Vagina (tissue), 2 donors: Measurements from ENCODE around the gene HSD3B2. TPM values are rescaled to one million over a fixed set of nuclear protein-coding genes. Genes with fewer than 3 reads are reported as not detected.

Experiments used
- DNase-seq, 2 donors: peaks; one replicate each; pipeline ENCODE4 v3.0.0-alpha.2; 2017; ENCODE audit errors: extremely low spot score in 2 of 2
- H3K27ac ChIP-seq: fragments of 200-600 bp; sonication (generic); one replicate; pipeline ENCODE4 v1.5.1; 2019
- H3K27me3 ChIP-seq: fragments of 200-600 bp; sonication (generic); one replicate; pipeline ENCODE4 v1.5.1; 2019
- H3K36me3 ChIP-seq, 2 donors: fragments of 200-600 bp; sonication (generic); one replicate each; pipeline ENCODE4 v1.5.1; 2017 to 2019
- H3K4me1 ChIP-seq: fragments of 200-600 bp; sonication (generic); one replicate; pipeline ENCODE4 v1.5.1; 2019
- H3K4me3 ChIP-seq, 2 donors: fragments of 200-600 bp; sonication (generic); 1 replicate in 1 of 2; 2 replicates in 1 of 2; pipeline ENCODE4 v1.5.1; 2016 to 2019
- H3K9me3 ChIP-seq: fragments of 200-600 bp; sonication (generic); one replicate; pipeline ENCODE4 v1.5.1; 2019
- POLR2A ChIP-seq, 2 donors: fragments of 450-650 bp; IDR thresholded peaks; one replicate each; pipeline ENCODE4 v1.6.1; 2017; ENCODE audit warnings: antibody characterized with exemption in 2 of 2, mild to moderate bottlenecking in 2 of 2, moderate library complexity in 2 of 2
- POLR2AphosphoS5 ChIP-seq, 2 donors: sonication (generic); formaldehyde crosslinking; IDR thresholded peaks; one replicate each; pipeline ENCODE4 v1.9.0; 2017; ENCODE audit warnings: antibody characterized with exemption in 2 of 2, mild to moderate bottlenecking in 2 of 2, low read depth in 1 of 2; ENCODE audit not compliant: insufficient read depth in 1 of 2
- intact Hi-C: fragments of 100-400 bp; cut with DNase I; formaldehyde crosslinking; loops from one replicate; pipeline ENCODE4 v1.15.1; 2023
- total RNA-seq: library from RNA; depleted of rRNA; stranded (reverse); fragments of >200 nt; gene quantifications from one replicate; pipeline ENCODE4 v1.2.3, GENCODE V29; 2016
- TF ChIP-seq, protein P1 (sequence below), 3 experiments: fragments of 450-650 bp in 2 of 3; fragments of 200-600 bp in 1 of 3; sonication (generic) in 1 of 3; IDR thresholded peaks; one replicate each; pipeline ENCODE4 v1.5.1; 2017 to 2019; ENCODE audit warnings: antibody characterized with exemption in 3 of 3, mild to moderate bottlenecking in 2 of 3, moderate library complexity in 2 of 3

The HSD3B2 gene
- total RNA-seq, 1 donor from 2014 or later: 10.1 TPM

DNA sequence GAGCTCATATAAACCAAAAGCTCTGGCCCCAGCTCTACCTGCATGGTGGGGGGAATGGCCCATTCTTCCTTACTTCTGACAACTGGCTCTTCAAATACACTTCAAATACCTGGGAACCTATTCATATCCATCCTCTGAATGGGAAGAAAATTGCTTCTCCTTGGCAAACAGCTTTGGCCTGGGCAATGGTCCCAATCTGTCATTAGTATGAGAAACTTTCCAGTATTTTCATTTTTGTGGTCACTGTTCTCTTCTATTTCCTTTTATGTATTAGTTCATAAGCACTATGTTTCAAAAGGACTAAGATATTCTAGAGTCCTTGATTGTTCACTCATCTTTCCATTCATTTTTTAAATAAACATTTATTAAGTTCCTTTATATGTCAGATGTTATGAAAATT is 5.2 kb upstream of the HSD3B2 start:
- TF ChIP-seq POLR2A (IDR thresholded peaks at IDR 0.05) (no peak), POLR2AphosphoS5 (IDR thresholded peaks at IDR 0.05; ENCODE audit: insufficient read depth in 1 of 2, low read depth in 1 of 2) (no peak)
- TF ChIP-seq, protein P1, sequence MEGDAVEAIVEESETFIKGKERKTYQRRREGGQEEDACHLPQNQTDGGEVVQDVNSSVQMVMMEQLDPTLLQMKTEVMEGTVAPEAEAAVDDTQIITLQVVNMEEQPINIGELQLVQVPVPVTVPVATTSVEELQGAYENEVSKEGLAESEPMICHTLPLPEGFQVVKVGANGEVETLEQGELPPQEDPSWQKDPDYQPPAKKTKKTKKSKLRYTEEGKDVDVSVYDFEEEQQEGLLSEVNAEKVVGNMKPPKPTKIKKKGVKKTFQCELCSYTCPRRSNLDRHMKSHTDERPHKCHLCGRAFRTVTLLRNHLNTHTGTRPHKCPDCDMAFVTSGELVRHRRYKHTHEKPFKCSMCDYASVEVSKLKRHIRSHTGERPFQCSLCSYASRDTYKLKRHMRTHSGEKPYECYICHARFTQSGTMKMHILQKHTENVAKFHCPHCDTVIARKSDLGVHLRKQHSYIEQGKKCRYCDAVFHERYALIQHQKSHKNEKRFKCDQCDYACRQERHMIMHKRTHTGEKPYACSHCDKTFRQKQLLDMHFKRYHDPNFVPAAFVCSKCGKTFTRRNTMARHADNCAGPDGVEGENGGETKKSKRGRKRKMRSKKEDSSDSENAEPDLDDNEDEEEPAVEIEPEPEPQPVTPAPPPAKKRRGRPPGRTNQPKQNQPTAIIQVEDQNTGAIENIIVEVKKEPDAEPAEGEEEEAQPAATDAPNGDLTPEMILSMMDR (IDR thresholded peaks at IDR 0.05): no peak
- Histone ChIP-seq H3K27me3 (no peaks in the 10 kb centered on the region), H3K4me3 (no peak overlapping the region), H3K4me1 (no peaks in the 10 kb centered on the region), H3K36me3 (no peaks in the 10 kb centered on the region), H3K9me3 (no peaks in the 10 kb centered on the region), H3K27ac (no peak overlapping the region)
- intact Hi-C loops: no loop called here
- no peak for DNase-seq

DNA sequence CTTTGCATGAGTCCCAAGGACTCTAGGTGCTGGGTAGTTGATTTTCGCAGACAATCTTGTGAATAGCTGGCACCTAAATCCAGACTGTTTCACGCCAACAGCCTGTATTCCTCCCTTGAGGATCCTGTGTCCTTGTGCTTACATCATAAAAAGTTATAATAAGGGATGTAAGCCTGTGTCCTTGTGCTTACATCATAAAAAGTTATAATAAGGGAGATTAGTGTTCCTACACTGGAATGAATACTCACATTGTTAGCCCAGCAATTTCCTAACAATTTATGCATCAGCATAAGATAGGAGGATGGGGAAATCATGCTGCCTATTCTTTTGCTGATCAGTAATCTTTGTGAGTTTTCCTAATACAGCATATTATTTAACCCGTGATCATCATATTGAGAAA is 4.0 kb upstream of the HSD3B2 start:
- no peaks in the 10 kb centered on the region for H3K27me3 ChIP-seq
- no peak for DNase-seq
- no peaks in the 10 kb centered on the region for H3K9me3 ChIP-seq
- no peak overlapping the region for H3K4me3 ChIP-seq
- H3K36me3 ChIP-seq: no peaks in the 10 kb centered on the region
- intact Hi-C loops: no loop called here
- no peaks in the 10 kb centered on the region for H3K4me1 ChIP-seq
- no peak for TF ChIP-seq POLR2A (IDR thresholded peaks at IDR 0.05)
- TF ChIP-seq, protein P1 (IDR thresholded peaks at IDR 0.05): no peak
- no peak for TF ChIP-seq POLR2AphosphoS5 (IDR thresholded peaks at IDR 0.05; ENCODE audit: insufficient read depth in 1 of 2, low read depth in 1 of 2)
- no peak overlapping the region for H3K27ac ChIP-seq

DNA sequence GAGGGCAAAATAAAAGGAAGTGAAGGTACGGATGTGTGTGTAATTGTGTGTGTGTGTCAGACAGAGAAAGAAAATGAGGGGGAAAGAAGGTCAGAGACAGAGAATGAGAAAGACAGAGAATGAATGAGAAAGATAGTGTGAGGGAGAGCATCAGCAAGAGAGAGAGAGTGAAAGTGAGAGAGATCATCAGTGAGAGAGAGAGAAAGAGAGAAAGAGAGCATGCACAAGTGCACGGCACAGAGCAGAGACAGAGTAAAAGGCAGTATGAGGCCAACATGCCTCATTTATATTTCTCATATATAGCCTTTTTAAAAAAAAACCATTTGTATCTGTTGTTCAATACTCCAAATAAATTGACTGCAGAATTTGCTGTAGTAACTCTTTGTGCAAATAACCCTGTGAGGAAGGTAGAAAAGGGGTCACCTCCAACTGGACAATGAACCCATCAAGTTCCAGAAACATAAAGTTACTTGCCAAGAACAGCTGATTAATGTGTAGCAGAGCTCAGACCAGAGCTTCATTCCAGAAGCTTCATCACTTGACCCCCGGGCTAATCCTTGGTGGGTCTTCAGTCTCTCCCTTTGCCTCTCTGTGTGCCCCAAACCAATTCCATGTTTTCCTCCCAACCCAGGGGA is 1.2 kb downstream of the HSD3B2 start:
- Histone ChIP-seq H3K27ac (no peak overlapping the region), H3K4me1 (no peaks in the 10 kb centered on the region), H3K4me3 (no peak overlapping the region), H3K9me3 (no peaks in the 10 kb centered on the region), H3K36me3 (no peaks in the 10 kb centered on the region), H3K27me3 (no peaks in the 10 kb centered on the region)
- no peak for TF ChIP-seq POLR2AphosphoS5 (IDR thresholded peaks at IDR 0.05; ENCODE audit: insufficient read depth in 1 of 2, low read depth in 1 of 2)
- TF ChIP-seq, protein P1 (IDR thresholded peaks at IDR 0.05): no peak
- TF ChIP-seq POLR2A (IDR thresholded peaks at IDR 0.05): no peak
- intact Hi-C loops: no loop called here
- no peak for DNase-seq

DNA sequence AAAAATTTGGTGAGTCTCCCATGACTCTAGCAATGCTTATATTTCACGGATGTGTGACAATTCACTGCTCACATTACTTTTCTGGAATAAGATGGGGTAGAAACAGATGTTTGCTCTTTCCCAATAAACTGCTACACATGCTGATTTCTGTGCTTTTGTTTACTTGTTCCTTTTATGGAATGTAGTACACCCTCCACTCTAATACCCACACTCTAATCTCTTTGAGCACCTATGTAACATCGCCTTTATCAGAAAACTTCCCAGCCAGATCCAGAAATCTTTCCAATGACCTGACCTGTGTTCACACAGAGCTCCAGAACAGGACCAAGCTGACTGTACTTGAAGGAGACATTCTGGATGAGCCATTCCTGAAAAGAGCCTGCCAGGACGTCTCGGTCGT is 4.2 kb downstream of the HSD3B2 start:
- H3K27ac ChIP-seq: no peak overlapping the region
- no peak overlapping the region for H3K4me3 ChIP-seq
- intact Hi-C loops: no loop called here
- H3K9me3 ChIP-seq: no peaks in the 10 kb centered on the region
- no peak for DNase-seq
- TF ChIP-seq, protein P1 (IDR thresholded peaks at IDR 0.05): no peak
- H3K4me1 ChIP-seq: no peaks in the 10 kb centered on the region
- no peaks in the 10 kb centered on the region for H3K27me3 ChIP-seq
- H3K36me3 ChIP-seq: no peaks in the 10 kb centered on the region

DNA sequence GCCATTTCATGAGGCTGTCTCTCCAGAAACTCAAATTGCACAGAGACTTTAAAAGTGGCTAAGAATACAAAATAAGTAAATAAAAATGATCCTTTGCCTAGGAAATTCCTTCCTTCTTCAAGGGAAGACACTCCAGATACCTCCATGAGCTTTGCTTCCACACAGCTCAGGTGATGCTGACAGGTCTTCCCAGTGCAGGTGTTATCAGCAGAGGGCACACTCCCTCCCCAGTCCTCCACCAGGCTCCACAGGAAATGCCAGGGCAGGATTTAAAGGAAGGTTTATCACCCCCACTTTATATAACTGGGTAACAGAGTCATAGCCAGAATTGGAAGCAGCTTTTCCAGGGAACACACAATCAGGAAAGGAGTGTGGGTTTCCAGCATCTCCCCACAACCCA is 5.7 kb downstream of the HSD3B2 start:
- Histone ChIP-seq H3K27me3 (no peaks in the 10 kb centered on the region), H3K27ac (no peak overlapping the region), H3K4me3 (no peak overlapping the region), H3K4me1 (no peaks in the 10 kb centered on the region), H3K9me3 (no peaks in the 10 kb centered on the region), H3K36me3 (no peaks in the 10 kb centered on the region)
- intact Hi-C loops: no loop called here
- no peak for DNase-seq
- TF ChIP-seq POLR2A (IDR thresholded peaks at IDR 0.05) (no peak), POLR2AphosphoS5 (IDR thresholded peaks at IDR 0.05; ENCODE audit: insufficient read depth in 1 of 2, low read depth in 1 of 2) (no peak)
- TF ChIP-seq, protein P1 (IDR thresholded peaks at IDR 0.05): no peak
